ENCODE data around the gene HCAR2.
"Not testable (repeated sequence)": the region's sequence is repeated elsewhere in the genome, so short reads cannot be mapped to it uniquely, and the experiment has no call there.

The HCAR2 gene

DNA sequence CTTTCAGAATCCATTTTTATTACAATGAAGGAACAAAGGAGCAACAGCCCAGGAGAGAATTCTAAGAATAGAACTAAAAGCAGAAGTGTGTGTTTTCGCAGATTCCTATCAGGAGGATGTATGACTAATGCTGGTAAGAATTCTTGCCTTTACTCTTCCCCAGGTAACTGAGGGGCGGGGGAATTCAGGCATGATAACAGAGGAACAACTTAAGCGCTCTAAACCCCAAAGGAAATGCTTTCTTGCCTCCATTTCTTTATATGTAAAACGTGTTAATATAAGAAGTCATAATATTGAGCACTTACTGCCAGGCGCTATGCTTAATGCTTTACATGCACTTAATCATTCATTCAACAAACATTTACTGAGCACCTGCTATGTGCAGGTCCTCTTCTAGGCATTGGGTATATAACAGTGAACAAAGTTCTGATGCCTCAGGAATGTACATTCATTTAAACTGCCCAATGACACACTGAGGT, 23.0 kb upstream of the HCAR2 start:
- TF ChIP-seq, protein P1, sequence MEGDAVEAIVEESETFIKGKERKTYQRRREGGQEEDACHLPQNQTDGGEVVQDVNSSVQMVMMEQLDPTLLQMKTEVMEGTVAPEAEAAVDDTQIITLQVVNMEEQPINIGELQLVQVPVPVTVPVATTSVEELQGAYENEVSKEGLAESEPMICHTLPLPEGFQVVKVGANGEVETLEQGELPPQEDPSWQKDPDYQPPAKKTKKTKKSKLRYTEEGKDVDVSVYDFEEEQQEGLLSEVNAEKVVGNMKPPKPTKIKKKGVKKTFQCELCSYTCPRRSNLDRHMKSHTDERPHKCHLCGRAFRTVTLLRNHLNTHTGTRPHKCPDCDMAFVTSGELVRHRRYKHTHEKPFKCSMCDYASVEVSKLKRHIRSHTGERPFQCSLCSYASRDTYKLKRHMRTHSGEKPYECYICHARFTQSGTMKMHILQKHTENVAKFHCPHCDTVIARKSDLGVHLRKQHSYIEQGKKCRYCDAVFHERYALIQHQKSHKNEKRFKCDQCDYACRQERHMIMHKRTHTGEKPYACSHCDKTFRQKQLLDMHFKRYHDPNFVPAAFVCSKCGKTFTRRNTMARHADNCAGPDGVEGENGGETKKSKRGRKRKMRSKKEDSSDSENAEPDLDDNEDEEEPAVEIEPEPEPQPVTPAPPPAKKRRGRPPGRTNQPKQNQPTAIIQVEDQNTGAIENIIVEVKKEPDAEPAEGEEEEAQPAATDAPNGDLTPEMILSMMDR (IDR thresholded peaks at IDR 0.05; ENCODE audit: borderline replicate concordance, control extremely low read depth, extremely low read depth, insufficient read depth, missing control alignments) = no peak
- in situ Hi-C loops (cut with MboI; ENCODE audit: low sequenced_read_pairs, unreplicated experiment) = no loop called here
- no peak for DNase-seq (ENCODE audit: low spot score)

DNA sequence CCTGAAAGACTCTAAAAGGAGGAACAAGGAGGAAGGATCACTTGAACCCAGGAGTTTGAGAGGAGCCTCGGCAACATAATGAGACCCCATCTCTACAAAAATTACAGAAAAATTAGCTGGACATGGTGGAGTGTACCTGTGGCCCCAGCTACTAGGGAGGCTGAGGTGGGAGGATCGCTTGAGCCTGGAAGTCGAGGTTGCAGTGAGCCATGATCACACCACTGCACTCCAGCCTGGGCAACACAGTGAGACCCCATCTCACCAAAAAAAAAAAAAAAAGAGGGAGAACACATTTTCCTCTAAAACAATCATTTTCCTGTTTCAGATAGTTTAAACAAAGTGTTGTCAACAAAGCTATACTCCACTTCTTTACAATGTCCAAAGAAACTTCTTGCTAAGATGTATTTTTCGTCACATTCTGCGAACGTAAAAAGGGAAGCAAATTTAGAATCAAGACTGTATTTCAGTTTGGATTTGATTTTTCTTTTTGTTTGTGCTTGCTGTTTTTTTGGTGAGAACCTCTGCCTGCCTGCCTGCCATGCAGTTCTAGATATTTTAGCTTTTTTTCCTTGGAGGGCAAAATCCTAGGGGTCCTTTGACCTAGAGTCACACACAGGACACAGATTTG, 22.4 kb upstream of the HCAR2 start:
- in situ Hi-C loops (cut with MboI; ENCODE audit: low sequenced_read_pairs, unreplicated experiment) = no loop called here
- DNase-seq (ENCODE audit: low spot score) = no peak
- TF ChIP-seq, protein P1 (IDR thresholded peaks at IDR 0.05; ENCODE audit: borderline replicate concordance, control extremely low read depth, extremely low read depth, insufficient read depth, missing control alignments) = no peak

DNA sequence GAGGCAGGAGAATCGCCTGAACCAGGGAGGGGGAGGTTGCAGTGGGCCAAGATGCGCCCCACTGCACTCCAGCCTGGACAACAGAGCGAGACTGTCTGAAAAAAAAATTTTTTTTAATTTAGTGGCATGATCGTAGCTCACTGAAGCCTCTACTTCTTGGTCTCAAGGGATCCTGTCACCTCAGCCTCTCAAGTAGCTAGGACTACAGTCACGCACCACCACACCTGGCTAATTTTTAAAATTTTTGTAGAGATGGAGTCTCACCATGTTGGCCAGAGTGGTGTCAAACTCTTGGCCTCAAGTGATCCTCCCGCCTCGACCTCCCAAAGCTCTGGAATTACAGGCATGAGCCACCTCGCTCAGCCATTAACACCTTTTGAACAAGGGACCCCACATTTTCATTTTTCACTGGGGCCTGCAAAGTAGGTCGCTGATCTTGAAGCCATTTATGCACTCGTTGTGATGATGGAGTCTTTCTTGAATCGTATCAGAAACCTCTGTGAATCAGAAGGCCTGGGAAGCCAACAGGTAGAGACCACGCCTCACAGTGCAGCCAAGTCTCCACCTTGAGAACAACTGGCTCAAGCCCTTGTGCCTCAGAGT, 21.6 kb upstream of the HCAR2 start:
- TF ChIP-seq, protein P1 (IDR thresholded peaks at IDR 0.05; ENCODE audit: borderline replicate concordance, control extremely low read depth, extremely low read depth, insufficient read depth, missing control alignments) = no peak
- no peak for DNase-seq (ENCODE audit: low spot score)

DNA sequence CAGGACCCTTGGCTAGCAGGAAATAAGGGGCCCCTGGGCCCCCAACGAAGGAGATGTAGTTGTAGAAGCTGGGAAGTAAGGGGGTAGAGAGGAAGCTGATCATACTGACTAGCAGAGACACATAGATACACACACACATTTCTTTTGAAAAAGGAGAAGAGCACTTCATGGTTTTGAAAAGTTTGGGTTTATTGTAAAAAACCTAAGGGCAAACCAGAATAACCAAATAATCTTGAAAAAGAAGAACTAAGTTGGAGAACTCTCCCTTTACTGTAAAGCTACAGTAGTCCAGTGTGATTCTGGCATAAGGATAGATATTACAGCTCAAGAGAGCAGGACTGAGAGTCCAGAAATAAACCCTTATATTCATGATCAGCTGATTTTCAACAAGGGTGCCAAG, 19.2 kb upstream of the HCAR2 start:
- in situ Hi-C loops (cut with MboI; ENCODE audit: low sequenced_read_pairs, unreplicated experiment) = no loop called here
- DNase-seq (ENCODE audit: low spot score) = peak; percentile 4
- TF ChIP-seq, protein P1 (IDR thresholded peaks at IDR 0.05; ENCODE audit: borderline replicate concordance, control extremely low read depth, extremely low read depth, insufficient read depth, missing control alignments) = no peak

More for the DNA sequence above, 21.6 kb upstream of the HCAR2 start:
- in situ Hi-C loops (cut with MboI; ENCODE audit: low sequenced_read_pairs, unreplicated experiment) = no loop called here

DNA sequence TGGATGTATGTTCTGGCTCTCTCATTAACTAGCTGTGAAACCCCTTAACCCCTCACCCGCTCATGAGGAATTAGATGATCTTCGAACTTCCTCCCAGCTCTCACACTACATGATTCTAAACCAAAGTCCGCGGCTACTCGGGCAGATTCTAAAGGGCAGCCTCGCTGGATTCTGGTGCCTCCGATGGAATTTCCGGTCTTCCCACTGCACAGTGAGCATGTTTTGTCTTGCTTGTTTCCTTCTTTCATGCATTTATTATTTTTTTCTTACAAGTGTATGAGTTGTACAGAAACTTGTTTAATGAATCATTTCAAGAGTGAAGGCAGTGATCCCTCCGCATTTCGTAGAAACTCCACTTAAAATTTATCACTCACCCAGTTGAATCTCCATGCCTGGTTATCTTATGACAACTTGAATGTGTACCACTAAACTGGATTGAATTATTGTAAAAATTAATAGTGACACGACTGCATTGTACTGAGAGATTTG, 17.9 kb upstream of the HCAR2 start:
- TF ChIP-seq, protein P1 (IDR thresholded peaks at IDR 0.05; ENCODE audit: borderline replicate concordance, control extremely low read depth, extremely low read depth, insufficient read depth, missing control alignments) = no peak
- peak; percentile 40 for DNase-seq (ENCODE audit: low spot score)
- in situ Hi-C loops (cut with MboI; ENCODE audit: low sequenced_read_pairs, unreplicated experiment) = no loop called here

DNA sequence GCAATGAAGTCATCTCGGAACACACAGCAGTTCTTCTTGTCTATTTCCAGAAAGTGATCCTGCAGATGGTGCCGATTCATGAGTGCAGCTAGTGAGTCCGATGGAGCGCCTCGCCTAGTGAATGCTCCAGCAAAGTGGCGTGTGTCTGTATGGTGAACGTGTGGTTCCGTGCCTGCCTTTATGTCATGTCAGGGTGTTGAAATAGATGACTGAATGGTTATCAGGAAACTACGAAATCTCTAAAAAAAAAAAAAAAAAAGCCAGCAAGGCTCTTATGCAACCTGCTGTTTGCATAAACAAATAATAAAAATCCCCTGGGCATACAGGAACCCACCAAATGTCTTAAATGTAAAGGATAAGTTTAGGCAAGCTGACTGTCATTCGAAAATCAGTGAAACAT, 13.5 kb upstream of the HCAR2 start, which contains the start of gene HCAR3:
TSS of gene HCAR3 (minus strand) at position 154 of the 400 bp plus-strand sequence. CDS start at position 80, 74 bp downstream.
- in situ Hi-C loops (cut with MboI; ENCODE audit: low sequenced_read_pairs, unreplicated experiment); DNase-seq (ENCODE audit: low spot score): not testable (repeated sequence)

DNA sequence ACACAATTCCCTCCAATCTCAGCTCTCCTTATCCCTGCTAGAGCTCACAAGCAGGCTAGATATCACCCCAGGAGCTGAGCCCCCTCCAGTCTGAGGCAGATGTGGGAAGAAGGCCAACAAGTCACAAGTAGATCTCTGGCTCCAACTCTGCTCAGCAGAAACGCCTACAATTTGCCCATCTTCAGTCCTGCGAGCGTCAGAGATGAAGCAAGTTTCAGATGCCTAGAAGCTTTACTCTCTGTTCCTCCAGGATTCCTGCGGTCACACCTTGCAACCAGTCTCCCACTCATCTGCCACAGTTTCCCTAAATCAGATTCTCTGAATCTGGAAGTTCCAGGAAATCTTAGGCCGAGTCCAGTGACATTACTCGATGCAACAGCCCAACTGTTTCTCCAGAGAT, 12.1 kb upstream of the HCAR2 start:
- in situ Hi-C loops (cut with MboI; ENCODE audit: low sequenced_read_pairs, unreplicated experiment); DNase-seq (ENCODE audit: low spot score): not testable (repeated sequence)

DNA sequence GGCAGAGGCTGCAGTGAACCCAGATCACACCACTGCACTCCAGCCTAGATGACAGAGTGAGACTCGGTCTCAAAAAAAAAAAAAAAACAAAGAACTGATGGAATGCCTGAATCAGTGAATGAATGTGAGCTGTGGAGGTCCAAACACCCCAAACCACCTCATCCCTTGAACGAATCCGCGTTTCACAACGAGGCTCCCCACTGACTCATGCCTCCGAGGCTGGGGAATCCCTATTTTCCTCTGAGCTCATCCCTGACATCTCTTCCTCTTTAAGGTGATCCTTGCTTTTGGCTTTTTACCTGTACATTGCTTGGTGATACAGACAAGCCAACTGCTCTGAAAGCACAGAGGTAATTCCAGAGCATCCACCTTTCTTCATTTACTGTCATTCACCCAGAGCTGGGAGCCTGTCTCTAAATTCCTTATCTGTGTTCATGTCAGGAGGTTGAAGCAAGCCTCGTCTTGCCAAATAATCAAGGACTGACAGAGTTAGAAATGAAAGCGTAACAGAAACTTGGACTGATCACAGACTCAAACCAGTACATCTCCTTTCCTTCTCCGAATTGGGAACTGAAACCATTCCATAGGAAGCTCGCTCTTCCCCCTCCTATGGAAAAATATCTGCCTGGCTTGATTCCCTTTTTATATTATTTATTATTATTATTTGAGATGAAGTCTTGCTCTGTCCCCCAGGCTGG, 10.5 kb upstream of the HCAR2 start:
- in situ Hi-C loops (cut with MboI; ENCODE audit: low sequenced_read_pairs, unreplicated experiment); DNase-seq (ENCODE audit: low spot score): not testable (repeated sequence)

DNA sequence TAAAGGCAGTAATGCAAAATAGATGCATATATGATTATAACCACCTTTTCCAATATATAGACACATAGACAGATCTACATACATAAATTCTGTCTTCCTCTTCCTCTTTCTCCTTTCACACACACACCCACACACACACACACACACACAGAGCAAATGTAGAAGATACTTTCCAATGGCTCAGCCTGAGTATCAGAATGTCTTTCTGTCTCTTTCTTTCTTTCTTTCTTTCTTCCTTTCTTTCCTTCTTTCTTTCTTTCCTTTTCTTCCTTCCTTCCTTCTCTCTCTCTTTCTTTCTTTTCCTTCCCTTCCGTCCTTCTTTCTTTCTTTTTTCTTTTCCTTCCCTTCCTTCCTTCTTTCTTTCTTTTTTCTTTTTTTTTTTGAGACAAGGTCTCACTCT, 8.1 kb upstream of the HCAR2 start:
- in situ Hi-C loops (cut with MboI; ENCODE audit: low sequenced_read_pairs, unreplicated experiment); DNase-seq (ENCODE audit: low spot score): not testable (repeated sequence)

DNA sequence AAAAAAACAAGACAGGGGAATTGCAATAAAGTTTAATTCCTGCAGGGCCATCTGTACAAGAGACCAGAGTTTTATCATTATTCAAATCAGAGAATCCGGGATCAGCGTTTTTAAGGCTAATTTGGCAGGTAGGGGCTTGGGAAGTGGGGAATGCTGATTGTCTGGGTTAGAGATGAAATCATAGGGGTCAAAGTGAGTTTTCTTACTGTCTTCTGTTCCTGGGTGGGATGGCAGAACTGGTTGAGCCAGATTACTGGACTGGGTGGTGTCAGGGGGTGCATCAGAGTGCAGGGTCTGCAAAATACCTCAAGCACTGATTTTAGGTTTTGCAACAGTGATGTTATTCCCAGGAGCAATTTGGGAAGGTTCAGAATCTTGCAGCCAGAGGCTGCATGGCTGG, 7.2 kb upstream of the HCAR2 start:
- DNase-seq (ENCODE audit: low spot score); in situ Hi-C loops (cut with MboI; ENCODE audit: low sequenced_read_pairs, unreplicated experiment): not testable (repeated sequence)

DNA sequence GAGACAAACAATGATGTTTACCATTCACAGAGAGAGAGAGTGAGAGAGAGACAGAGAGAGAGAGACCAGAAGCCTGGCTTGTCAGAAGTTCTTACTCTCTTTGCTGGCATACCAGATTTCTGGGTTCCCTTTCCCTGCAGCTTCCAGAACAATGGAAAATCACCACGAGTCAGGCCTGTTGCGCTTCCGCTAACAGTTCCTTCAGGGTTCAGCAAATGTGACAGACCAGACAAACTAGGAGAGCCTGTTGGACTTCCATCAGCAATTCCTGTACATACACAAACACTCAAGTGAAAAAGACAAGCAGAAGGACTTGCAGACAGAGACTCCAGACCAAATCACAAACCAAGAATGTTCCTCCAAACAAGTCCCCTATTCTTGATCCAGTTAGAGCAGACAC, 6.1 kb upstream of the HCAR2 start:
- in situ Hi-C loops (cut with MboI; ENCODE audit: low sequenced_read_pairs, unreplicated experiment); DNase-seq (ENCODE audit: low spot score): not testable (repeated sequence)

All from GM13976 (cell line).